ENCODE data around the gene PDXDC1.
A peak's percentile ranks its signal among the peaks of the same experiment; 100 is the strongest.
"Not testable (repeated sequence)": the region's sequence is repeated elsewhere in the genome, so short reads cannot be mapped to it uniquely, and the experiment has no call there.

Gene PDXDC1

DNA sequence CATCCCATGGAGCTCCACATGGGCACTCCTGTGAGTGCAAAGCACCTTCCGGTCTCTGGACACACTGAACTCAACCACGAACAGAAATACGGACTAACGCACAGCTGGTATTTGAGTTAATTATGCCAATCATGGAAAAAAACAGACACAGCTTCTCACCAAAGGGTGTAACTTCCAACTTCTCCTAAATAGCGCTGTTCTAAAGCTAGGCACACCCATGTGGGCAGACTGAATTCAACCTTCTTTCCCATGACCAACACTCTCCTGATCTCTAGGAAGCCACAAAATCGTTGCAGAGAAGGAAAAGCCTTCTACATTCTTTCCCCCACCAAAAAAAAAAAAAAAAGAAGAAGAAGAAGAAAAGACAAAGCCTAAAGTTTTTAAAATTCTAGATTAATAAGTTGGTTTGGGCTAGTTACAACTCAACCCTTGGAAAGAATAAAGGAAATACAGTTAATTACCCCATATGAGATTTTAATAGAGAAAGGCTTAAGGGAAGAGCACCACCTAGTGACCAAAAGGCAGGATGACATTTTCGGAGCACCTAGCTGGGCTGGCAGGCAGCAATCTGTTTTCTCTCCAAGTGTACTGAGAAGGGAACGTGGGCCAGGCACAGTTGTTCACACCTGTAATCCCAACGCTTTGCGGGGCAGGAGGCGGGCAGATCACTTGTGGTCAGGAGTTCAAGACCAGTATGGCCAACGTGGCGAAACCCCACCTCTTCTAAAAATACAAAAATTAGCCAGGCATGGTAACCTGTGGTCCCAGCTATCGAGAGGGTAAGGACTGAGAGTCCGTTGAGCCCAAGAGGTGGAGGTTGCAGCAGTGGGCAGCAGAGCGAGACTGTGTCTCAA, 97.3 kb downstream of the PDXDC1 start:
- DNase-seq (ENCODE audit: extremely low spot score); POLR2A ChIA-PET: not testable (repeated sequence)
- CTCF ChIA-PET: interaction anchor here (1.3 to 2.2 kb wide), 4 partner anchors 10 to 16 kb away, joined by 5 to 10 read pairs (median 8); partner anchors contain the start of gene NTAN1

DNA sequence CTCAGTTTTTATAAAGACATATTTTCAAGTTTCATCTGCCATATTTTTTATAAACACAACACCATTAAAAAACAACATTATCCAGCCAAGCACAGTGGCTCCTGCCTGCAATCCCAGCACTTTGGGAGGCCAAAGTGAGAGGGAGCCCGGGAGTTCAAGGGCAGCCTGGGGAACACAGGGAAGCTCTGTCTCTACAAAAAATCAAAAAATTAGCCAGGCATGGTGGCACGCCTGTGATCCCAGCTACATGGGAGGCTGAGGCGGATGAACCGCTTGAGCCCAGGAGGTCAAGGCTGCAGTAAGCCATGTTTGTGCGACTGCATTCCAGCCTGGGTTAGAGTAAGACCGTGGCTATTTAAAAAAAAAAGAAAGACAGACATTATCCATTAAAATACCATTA, 98.3 kb downstream of the PDXDC1 start:
- no peak for TF ChIP-seq CTCF (IDR thresholded peaks at IDR 0.05; ENCODE audit: control extremely low read depth, extremely low read depth, low read depth, missing control alignments)
- POLR2A ChIA-PET: no interaction called here
- CTCF ChIA-PET: interaction anchor here (1.3 to 2.2 kb wide), 4 partner anchors 11 to 17 kb away, joined by 5 to 10 read pairs (median 8); partner anchors contain the start of gene NTAN1
- no peak for DNase-seq (ENCODE audit: extremely low spot score)

- POLR2A ChIA-PET; DNase-seq (ENCODE audit: extremely low spot score); CTCF ChIA-PET: not testable (repeated sequence)
These were observed 101.3 kb downstream of the PDXDC1 start for GRCh38 chr16:15076161-15076560.

DNA sequence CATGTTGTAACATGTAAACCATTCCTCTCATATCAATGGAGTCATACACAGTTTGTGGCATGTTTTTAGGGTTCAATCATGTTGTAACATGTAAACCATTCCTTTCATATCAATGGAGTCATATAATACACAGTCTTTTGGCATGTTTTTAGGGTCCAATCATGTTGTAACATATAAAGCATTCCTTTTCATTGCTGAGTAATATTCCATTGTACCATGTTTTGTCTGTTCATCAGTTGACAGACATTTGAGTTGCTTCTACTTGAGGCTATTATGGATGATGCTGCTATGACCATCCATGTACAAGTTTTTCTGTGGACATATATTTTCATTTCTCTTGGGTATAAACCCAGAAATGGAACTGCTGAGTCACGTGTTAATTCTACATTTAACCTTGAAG, 106.1 kb downstream of the PDXDC1 start:
- CTCF ChIA-PET, POLR2A ChIA-PET: not testable (repeated sequence)

DNA sequence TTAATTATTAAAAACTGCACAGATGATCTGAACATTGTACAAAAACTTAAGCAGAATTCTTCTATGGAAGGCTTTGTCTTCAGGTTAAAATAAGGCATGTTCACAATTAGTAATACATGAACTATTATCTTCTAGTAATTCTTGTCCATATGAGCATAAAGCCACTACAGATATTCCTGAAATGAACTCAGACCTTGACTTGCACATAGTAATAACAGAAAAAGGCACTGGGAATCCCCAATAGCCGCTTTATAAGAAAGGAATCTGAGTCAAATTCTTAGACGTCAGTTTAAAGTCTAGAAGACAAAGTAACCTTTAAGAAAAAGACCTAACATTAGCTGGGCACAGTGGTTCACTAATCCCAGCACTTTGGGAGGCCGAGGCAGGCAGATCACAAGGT, 108.0 kb downstream of the PDXDC1 start:
- DNase-seq (ENCODE audit: extremely low spot score); CTCF ChIA-PET; POLR2A ChIA-PET: not testable (repeated sequence)

More for the DNA sequence above, 106.1 kb downstream of the PDXDC1 start:
- not testable (repeated sequence) for DNase-seq (ENCODE audit: extremely low spot score)

- CTCF ChIA-PET; DNase-seq (ENCODE audit: extremely low spot score); POLR2A ChIA-PET: not testable (repeated sequence)
These were observed 115.9 kb downstream of the PDXDC1 start for GRCh38 chr16:15090663-15091269.

- DNase-seq (ENCODE audit: extremely low spot score); CTCF ChIA-PET: not testable (repeated sequence)
- POLR2A ChIA-PET: interaction anchor here (0.5 kb wide), 1 partner anchor 946 kb away, joined by 5 read pairs; no protein-coding TSS in a partner anchor
These were observed 118.7 kb downstream of the PDXDC1 start for GRCh38 chr16:15093571-15093954.

GRCh38 chr16:15093955-15094827, 119.4 kb downstream of the PDXDC1 start, which contains the start of gene RRN3:
RRN3 (minus strand) TSS chr16:15094272; CDS start chr16:15094233, 39 bp downstream.
- DNase-seq (ENCODE audit: extremely low spot score): peak; percentile 86
- POLR2A ChIA-PET: interaction anchor here (0.5 kb wide), 1 partner anchor 945 kb away, joined by 5 read pairs; no protein-coding TSS in a partner anchor
- CTCF ChIA-PET: not testable (repeated sequence)

DNA sequence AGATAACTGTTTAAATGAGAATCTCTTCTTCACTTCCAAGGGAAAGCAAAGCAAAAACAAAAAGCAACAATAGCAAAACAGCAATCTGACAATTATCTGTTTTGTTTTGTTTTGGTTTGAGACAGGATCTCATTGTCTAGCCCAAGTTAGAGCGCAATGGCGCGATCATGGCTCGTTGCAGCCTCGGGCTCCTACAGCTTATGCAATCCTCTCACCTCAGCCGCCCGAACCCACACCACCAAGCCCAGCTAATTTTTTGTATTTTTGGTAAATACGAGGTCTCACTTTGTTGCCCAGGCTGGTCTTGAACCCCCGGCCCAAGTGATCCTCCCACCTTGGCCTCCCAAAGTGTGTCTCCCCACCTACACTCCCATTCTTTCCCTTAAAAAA, 121.8 kb downstream of the PDXDC1 start:
- POLR2A ChIA-PET; DNase-seq (ENCODE audit: extremely low spot score); CTCF ChIA-PET: not testable (repeated sequence)

DNA sequence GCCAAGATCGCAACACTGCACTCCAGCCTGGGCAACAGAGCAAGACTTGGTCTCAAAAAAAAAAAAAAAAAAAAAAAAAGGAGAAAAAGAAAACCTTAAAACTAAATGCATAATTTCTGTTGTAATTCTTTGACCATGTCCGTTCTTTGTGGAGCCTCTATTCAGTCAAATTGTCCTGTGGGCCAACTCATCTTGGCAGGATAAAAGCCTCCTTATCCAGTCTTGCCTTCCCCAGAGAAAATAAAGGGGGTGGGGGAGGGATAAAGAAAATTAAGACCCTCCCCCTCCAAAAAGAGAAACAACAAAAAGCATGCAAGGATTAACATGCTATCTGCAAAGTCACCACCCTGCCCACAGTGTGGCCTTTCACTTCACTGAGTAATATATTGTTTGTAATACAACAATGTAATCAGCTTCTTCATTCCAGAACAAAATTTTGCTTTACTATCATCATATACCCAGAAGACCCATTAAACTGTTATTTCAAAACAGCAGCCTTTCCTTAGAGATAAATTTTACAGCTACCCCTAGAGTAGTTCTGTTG, 124.6 kb downstream of the PDXDC1 start:
- CTCF ChIA-PET, POLR2A ChIA-PET: not testable (repeated sequence)

GRCh38 chr16:15100372-15100987, 125.7 kb downstream of the PDXDC1 start:
- POLR2A ChIA-PET; CTCF ChIA-PET; DNase-seq (ENCODE audit: extremely low spot score): not testable (repeated sequence)

More for the DNA sequence above, 124.6 kb downstream of the PDXDC1 start:
- DNase-seq (ENCODE audit: extremely low spot score): not testable (repeated sequence)

DNA sequence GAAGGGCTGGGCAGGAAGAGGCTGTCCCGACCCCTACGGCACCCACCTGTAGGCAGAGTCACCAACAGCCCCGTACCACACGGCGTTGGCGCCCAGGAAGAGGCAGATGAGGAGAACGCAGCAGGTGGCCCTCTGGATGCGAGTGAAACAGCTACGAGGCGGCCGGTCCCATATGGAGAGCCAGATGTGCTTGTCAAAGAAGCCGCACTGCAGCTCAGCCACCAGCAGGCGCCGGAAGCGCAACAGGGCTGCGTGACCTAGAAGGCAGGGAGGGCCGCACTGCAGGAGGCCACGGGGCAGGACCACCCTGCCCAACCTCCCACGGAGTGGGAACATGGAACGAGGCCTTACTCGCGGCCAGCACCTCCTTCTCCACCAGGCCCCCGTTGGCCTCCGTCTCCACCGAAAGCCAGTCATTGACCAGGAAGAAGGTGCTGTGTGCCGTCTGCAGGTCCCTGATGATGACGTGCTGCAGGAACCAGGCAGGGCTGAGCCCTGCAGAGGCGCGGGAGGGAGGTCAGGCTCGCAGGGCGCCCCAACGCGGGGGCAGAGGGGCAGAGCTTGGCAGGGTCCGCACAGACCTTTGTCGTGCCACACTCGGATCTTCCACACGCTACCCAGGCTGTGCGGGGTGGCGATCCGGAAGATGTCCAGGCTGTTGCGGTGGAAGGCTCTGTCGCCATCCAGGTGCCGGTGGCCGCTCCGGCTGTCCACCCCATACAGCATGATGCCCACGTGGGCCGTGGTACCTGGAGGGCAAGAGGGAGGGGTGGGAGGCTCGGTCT, 153.0 kb downstream of the PDXDC1 start:
- POLR2A ChIA-PET; CTCF ChIA-PET; DNase-seq (ENCODE audit: extremely low spot score): not testable (repeated sequence)

GRCh38 chr16:15130256-15130932, 155.6 kb downstream of the PDXDC1 start:
- POLR2A ChIA-PET, CTCF ChIA-PET: not testable (repeated sequence)

DNA sequence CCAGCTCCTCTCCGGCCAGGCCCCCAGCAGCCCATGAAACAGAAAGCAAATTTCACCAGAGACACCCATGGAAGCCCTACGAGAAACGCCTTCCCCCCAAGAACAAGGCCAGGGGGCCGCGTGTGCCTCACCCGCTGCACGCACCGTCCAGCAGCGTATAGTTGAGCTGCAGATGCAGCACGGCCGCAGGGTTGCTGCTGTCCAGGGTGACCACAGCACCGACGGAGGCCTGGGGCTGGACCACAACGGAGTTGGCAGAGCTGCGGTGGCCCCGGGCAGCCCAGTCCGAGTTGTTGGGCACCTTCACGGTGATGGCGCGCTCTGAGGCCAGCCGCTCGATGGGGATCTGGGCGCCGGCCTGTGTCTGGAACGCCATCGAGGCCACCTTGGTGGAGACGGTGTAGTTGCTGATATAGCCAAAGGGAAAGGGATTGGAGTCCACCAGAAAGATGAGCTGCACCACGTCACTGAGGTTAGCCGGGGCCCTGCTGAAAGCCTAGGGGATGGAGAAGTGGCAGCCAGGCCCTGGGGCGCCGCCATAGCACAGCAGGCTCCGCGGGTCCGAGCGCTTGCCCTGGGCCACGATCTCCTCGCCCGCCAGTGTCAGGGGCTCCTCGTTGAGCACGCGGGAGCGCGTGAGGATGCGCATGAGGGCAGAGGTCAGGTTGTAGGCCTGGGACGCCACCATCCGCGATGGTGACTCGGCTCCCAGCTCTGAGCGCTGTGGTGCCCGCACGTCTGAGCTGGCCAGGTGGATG, 156.3 kb downstream of the PDXDC1 start:
- CTCF ChIA-PET; DNase-seq (ENCODE audit: extremely low spot score): not testable (repeated sequence)

More at GRCh38 chr16:15130256-15130932, 155.6 kb downstream of the PDXDC1 start:
- not testable (repeated sequence) for DNase-seq (ENCODE audit: extremely low spot score)

More for the DNA sequence above, 156.3 kb downstream of the PDXDC1 start:
- POLR2A ChIA-PET: not testable (repeated sequence)
